Fibroblast of lung (primary cell): ENCODE data around the gene STAP2. TPM values are rescaled to one million over a fixed set of nuclear protein-coding genes. Genes with fewer than 3 reads are reported as not detected.

ENCODE experiments used
- DNase-seq, 2 donors: peaks; one replicate each; pipeline versions ENCODE4 v3.0.0 to v3.0.0-alpha.2; 2010; ENCODE audit warnings: low read depth in 2 of 2
- H2AFZ ChIP-seq: 2 replicates; pipeline ENCODE4 v1.5.1; 2012; ENCODE audit warnings: low read length, control low read depth, inconsistent platforms
- H3K27ac ChIP-seq: 2 replicates; pipeline ENCODE4 v1.5.1; 2011; ENCODE audit warnings: low read length, control low read depth; ENCODE audit not compliant: insufficient read depth
- H3K27me3 ChIP-seq: 2 replicates; pipeline ENCODE4 v1.5.1; 2011; ENCODE audit warnings: mild to moderate bottlenecking, low read length; ENCODE audit not compliant: control insufficient read depth, insufficient read depth
- H3K36me3 ChIP-seq: 2 replicates; pipeline ENCODE4 v1.5.1; 2011; ENCODE audit warnings: low read length; ENCODE audit not compliant: control insufficient read depth, insufficient read depth
- H3K4me1 ChIP-seq: 2 replicates; pipeline ENCODE4 v1.5.1; 2011; ENCODE audit warnings: low read length; ENCODE audit not compliant: control insufficient read depth, insufficient read depth; ENCODE audit errors: extremely low read depth
- H3K4me2 ChIP-seq: 2 replicates; pipeline ENCODE4 v1.5.1; 2011; ENCODE audit warnings: low read length, control low read depth; ENCODE audit not compliant: insufficient read depth; ENCODE audit errors: extremely low read depth
- H3K4me3 ChIP-seq, 4 experiments: fragments of 200-600 bp in 1 of 4; sonication (generic) in 1 of 4; replicated peaks in 1 of 4; 2 replicates each; pipeline ENCODE4 v1.5.1; 2011 to 2016; ENCODE audit warnings: low read length in 4 of 4, low read depth in 3 of 4, mild to moderate bottlenecking in 3 of 4, control low read depth in 2 of 4, inconsistent platforms in 1 of 4, mixed read lengths in 1 of 4; ENCODE audit not compliant: insufficient read depth in 1 of 4; ENCODE audit errors: control extremely low read depth in 1 of 4
- H3K79me2 ChIP-seq: 2 replicates; pipeline ENCODE4 v1.5.1; 2012; ENCODE audit warnings: mild to moderate bottlenecking, low read length, inconsistent platforms; ENCODE audit not compliant: control insufficient read depth, insufficient read depth
- H3K9ac ChIP-seq: 2 replicates; pipeline ENCODE4 v1.5.1; 2011; ENCODE audit warnings: mild to moderate bottlenecking, low read length, control low read depth; ENCODE audit not compliant: insufficient read depth
- H3K9me3 ChIP-seq: 2 replicates; pipeline ENCODE4 v1.5.1; 2012; ENCODE audit warnings: low read depth, low read length; ENCODE audit not compliant: control insufficient read depth, insufficient read depth
- H4K20me1 ChIP-seq: 2 replicates; pipeline ENCODE4 v1.5.1; 2011; ENCODE audit warnings: low read length; ENCODE audit not compliant: control insufficient read depth, insufficient read depth; ENCODE audit errors: extremely low read depth
- EZH2 ChIP-seq: IDR thresholded peaks from 2 replicates; pipeline ENCODE4 v1.5.1; 2012; ENCODE audit warnings: low read length, control low read depth, mild to moderate bottlenecking; ENCODE audit errors: missing control alignments
- polyA plus RNA-seq, 2 donors: library from polyadenylated mRNA; depleted of rRNA in 1 of 2; stranded (reverse) in 1 of 2; unstranded in 1 of 2; fragments of >200 nt; gene quantifications; 2 replicates each; pipeline ENCODE4 v1.2.1, GENCODE V29; 2011 to 2012; ENCODE audit warnings: missing spikeins in 1 of 2
- total RNA-seq: library from RNA; depleted of rRNA; stranded (reverse); fragments of >200 nt; gene quantifications from 2 replicates; pipeline ENCODE4 v1.2.1, GENCODE V29; 2014
- TF ChIP-seq, protein P1 (sequence below), 2 donors: IDR thresholded peaks in 1 of 2; conservative IDR thresholded peaks in 1 of 2; 1 replicate in 1 of 2; 2 replicates in 1 of 2; pipeline ENCODE4 v1.5.1; 2011 to 2012; ENCODE audit warnings: low read length in 2 of 2, control low read depth in 1 of 2, inconsistent platforms in 1 of 2, low read depth in 1 of 2, mild to moderate bottlenecking in 1 of 2

The STAP2 gene
- total and polyA plus RNA-seq, 2 donors (not counting 1 experiment from before 2014, with no cell fraction given): 1.7 to 4.8 TPM

DNA sequence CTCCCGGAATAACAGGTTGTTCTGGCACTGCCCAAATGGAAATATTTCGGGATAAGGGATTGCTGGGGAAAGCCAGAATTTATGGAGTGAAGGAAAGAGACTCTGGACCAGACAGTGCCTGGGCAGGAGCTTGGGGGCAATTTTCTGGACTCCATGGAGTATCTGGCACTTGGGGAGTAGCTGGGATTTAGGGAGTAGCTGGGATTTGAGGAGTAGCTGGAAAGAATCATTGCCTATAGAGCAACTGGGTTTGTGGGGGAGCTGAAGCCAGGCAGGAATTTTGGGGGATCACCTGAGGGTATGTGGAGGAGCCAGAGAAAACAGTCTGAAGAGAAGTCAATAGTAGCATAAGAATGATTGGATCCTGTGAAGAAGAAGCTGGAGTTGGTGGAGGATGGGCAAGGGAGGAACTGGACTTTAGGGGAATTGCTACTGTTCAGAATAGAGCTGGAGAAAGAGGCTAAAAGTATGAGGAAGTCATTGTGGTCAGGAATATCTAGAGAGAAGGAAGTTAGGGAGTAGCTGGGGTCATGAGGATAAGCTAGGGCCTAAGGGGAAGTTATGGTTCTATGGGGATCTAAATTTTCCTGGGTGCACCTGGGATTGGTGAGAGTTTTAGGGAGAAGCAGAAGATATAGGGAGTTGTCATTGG is 19.4 kb downstream of the STAP2 start:
- Histone ChIP-seq H3K9ac (no peak overlapping the region), H3K9me3 (no peaks in the 10 kb centered on the region), H3K27me3 (no peaks in the 10 kb centered on the region), H3K36me3 (no peaks in the 10 kb centered on the region), H3K4me2 (no peak overlapping the region), H2AFZ (no peak overlapping the region), H3K79me2 (no peaks in the 10 kb centered on the region), H3K27ac (no peak overlapping the region), H3K4me3 (no peak overlapping the region), H4K20me1 (no peaks in the 10 kb centered on the region), H3K4me1 (no peaks in the 10 kb centered on the region)
- DNase-seq: no peak
- TF ChIP-seq, protein P1, sequence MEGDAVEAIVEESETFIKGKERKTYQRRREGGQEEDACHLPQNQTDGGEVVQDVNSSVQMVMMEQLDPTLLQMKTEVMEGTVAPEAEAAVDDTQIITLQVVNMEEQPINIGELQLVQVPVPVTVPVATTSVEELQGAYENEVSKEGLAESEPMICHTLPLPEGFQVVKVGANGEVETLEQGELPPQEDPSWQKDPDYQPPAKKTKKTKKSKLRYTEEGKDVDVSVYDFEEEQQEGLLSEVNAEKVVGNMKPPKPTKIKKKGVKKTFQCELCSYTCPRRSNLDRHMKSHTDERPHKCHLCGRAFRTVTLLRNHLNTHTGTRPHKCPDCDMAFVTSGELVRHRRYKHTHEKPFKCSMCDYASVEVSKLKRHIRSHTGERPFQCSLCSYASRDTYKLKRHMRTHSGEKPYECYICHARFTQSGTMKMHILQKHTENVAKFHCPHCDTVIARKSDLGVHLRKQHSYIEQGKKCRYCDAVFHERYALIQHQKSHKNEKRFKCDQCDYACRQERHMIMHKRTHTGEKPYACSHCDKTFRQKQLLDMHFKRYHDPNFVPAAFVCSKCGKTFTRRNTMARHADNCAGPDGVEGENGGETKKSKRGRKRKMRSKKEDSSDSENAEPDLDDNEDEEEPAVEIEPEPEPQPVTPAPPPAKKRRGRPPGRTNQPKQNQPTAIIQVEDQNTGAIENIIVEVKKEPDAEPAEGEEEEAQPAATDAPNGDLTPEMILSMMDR (conservative IDR thresholded peaks at IDR 0.05 in 1 of 2, IDR thresholded peaks at IDR 0.05 in 1 of 2; ENCODE audit: low read depth in 1 of 2, low read length in 2 of 2): no peak
- TF ChIP-seq EZH2: no peak

DNA sequence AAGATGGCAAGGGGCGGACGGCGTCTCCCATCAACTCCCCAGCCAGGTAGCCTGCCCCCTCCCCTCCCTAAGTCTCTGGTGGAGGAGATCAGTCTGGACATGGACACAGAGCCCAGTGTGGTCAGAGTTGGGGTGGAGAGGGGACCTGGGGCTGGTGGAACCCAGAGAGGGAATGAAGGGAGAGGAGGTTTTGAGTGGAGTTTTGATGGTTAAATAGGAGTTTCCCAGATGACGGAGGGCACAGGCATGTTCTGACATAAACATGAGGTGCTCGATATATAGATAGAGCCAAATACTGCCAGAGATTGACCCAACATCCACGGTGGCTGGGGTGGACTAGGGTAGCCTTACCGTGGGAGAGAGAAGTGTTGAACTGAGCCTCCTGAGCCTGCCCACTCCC is 20.2 kb downstream of the STAP2 start:
- no peak overlapping the region for H2AFZ ChIP-seq
- H3K79me2 ChIP-seq: no peaks in the 10 kb centered on the region
- no peaks in the 10 kb centered on the region for H3K36me3 ChIP-seq
- H3K4me1 ChIP-seq: no peaks in the 10 kb centered on the region
- H3K9me3 ChIP-seq: no peaks in the 10 kb centered on the region
- no peaks in the 10 kb centered on the region for H4K20me1 ChIP-seq
- no peak overlapping the region for H3K9ac ChIP-seq
- DNase-seq: no peak
- H3K27me3 ChIP-seq: no peaks in the 10 kb centered on the region
- H3K27ac ChIP-seq: no peak overlapping the region
- TF ChIP-seq, protein P1 (conservative IDR thresholded peaks at IDR 0.05 in 1 of 2, IDR thresholded peaks at IDR 0.05 in 1 of 2; ENCODE audit: low read depth in 1 of 2, low read length in 2 of 2): no peak
- TF ChIP-seq EZH2: no peak
- H3K4me2 ChIP-seq: no peak overlapping the region
- H3K4me3 ChIP-seq: no peak overlapping the region

DNA sequence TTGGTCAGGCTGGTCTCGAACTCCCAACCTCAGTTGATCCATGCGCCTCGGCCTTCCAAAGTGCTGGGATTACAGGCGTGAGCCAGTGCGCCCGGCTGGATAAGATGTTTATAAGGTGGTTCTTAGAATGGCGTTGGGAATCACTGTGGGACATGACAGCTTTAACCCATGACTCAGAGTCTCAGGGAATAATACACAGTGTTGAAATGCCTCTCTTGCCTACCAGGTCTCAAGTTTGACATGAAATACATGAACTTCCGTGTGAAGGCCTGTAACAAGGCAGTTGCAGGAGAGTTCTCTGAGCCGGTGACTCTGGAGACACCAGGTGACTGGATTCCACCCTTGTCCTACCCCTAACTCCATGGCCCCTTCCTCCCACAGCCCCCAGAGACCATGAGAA is 21.7 kb downstream of the STAP2 start:
- no peak overlapping the region for H3K9ac ChIP-seq
- no peak overlapping the region for H2AFZ ChIP-seq
- no peak for TF ChIP-seq EZH2
- TF ChIP-seq, protein P1 (conservative IDR thresholded peaks at IDR 0.05 in 1 of 2, IDR thresholded peaks at IDR 0.05 in 1 of 2; ENCODE audit: low read depth in 1 of 2, low read length in 2 of 2): no peak
- H3K4me1 ChIP-seq: no peaks in the 10 kb centered on the region
- no peaks in the 10 kb centered on the region for H3K27me3 ChIP-seq
- no peaks in the 10 kb centered on the region for H3K36me3 ChIP-seq
- DNase-seq: no peak
- H3K4me3 ChIP-seq: no peak overlapping the region
- H3K4me2 ChIP-seq: no peak overlapping the region
- H3K79me2 ChIP-seq: no peaks in the 10 kb centered on the region
- H4K20me1 ChIP-seq: no peaks in the 10 kb centered on the region
- H3K9me3 ChIP-seq: no peaks in the 10 kb centered on the region
- H3K27ac ChIP-seq: no peak overlapping the region
